GM18858 (cell line): ENCODE data around the gene CCDC188.

Experiments
- ATAC-seq: cut with Tn5 transposase; IDR thresholded peaks from one replicate; pipeline ENCODE4 v1.9.1; 2021; ENCODE audit not compliant: unreplicated experiment

The CCDC188 gene

GRCh38 chr22:20108757-20109230, 42.1 kb downstream of the CCDC188 start:
- no peak for ATAC-seq

GRCh38 chr22:20107951-20108756, 42.7 kb downstream of the CCDC188 start:
- ATAC-seq = no peak

DNA sequence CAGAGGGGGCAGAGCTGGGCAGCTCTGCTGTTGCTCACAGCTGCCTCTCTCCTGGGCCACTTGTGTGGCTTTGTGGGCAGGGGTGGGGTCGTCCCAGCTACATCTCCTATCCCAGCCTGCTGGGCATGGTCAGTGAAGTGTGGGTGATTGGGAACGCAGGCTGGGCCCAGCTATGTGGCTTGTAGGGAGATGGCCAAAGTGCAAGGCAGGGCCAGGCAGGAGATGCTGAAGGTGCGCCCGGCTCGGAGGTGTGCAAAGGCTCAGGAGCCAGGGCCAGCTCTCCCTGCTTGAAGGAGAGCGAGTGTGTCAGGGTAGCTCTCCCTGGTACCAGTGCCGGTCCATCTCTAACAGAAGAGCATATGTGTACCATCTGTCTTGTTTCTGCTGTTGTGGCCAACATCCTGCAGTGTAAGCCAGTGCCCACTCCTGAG, 43.4 kb downstream of the CCDC188 start:
- no peak for ATAC-seq

GRCh38 chr22:20106849-20107237, 44.0 kb downstream of the CCDC188 start:
- ATAC-seq = no peak

DNA sequence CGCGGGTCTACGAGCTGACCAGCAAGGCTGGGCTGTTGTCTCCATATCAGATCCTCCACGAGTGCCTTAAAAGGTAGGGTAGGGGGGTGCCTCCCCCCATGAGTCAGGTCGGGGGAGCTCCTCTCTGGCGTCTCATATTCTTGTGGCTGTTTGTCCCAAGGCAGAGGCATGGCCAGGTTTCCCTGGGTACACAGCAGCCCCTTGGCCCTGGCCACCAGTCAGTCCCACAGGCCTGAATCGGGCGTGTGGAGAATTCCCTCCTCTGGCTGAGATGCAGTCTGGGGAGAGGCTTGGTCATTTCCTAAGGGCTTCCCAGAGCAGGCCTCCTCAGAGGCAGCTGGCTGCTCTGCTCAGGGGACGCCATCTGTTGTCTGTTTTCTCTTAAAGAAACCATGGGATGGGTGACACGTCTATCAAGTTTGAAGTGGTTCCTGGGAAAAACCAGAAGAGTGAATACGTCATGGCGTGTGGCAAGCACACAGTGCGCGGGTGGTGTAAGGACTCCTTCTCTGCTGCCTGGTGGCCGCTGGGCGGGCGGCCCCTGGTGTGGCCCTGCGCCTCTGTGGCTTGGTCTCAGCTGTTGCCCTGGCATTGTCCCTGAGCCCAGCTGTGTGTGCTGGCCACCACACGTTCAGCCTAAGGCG, 44.5 kb downstream of the CCDC188 start:
- no peak for ATAC-seq

DNA sequence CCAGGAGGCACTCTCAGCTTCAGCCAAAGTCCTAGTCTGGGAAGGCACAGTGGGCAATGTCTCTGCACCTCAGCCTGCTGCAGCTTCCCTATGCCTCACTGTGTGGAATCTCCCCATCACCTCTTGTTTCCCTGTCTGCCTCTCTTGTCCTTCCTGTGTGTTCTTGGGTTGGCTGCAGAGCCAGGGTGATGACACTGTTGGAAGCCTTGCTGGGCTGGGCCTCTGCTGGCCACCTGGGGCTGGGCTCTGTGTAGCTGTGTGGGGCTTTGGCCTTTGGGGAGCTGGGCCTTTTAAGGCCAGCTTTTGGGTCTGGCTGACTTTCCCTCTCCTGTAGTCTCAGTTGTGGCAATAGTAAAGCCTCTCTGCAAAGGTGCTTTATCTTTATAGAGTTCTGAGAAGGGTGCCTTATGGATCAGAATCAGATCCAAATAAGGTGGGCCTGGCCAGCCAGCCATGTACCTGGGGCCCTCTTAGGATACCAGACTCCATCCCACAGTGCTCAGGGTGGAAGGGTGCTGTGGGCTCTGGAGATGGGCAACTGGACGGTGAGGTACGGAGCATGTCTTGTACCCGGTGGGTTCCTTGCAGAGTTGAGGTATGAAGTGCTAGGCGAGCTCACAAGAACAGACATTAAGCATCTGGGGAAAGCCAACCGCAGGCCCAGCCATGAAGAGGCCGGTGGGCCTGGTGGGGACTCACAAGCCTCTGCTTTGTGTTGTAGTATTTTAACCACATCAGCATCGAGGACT, 45.2 kb downstream of the CCDC188 start:
- no peak for ATAC-seq

- ATAC-seq = no peak
Observed at GRCh38 chr22:20102203-20102780, 48.6 kb downstream of the CCDC188 start.

- no peak for ATAC-seq
Observed at GRCh38 chr22:20101638-20102037, 49.2 kb downstream of the CCDC188 start.

GRCh38 chr22:20099099-20099711, 51.6 kb downstream of the CCDC188 start:
- ATAC-seq = no peak
